Measurements from ENCODE around the gene RGL3.

DNA sequence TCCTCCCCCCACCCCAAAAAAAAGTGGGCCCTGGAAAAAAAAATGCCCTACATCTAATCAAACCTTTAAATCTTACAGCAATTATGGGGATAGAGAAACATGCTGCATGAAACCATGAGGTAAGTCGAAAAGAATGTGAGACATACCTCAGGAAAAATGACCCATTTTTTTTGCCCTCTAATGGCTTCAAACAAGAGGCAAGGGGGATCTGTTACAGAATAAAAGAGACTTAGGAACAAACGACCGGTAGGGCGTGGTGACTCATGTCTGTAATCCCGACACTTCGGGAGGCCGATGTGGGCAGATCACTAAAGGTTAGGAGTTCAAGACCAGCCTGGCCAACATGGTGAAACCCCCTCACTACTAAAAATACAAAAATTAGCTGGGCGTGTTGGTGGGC is 8.4 kb downstream of the RGL3 start:
- TF ChIP-seq POLR2AphosphoS5 (IDR thresholded peaks at IDR 0.05) (no peak), POLR2A (IDR thresholded peaks at IDR 0.05) (no peak)
- TF ChIP-seq, protein P1, sequence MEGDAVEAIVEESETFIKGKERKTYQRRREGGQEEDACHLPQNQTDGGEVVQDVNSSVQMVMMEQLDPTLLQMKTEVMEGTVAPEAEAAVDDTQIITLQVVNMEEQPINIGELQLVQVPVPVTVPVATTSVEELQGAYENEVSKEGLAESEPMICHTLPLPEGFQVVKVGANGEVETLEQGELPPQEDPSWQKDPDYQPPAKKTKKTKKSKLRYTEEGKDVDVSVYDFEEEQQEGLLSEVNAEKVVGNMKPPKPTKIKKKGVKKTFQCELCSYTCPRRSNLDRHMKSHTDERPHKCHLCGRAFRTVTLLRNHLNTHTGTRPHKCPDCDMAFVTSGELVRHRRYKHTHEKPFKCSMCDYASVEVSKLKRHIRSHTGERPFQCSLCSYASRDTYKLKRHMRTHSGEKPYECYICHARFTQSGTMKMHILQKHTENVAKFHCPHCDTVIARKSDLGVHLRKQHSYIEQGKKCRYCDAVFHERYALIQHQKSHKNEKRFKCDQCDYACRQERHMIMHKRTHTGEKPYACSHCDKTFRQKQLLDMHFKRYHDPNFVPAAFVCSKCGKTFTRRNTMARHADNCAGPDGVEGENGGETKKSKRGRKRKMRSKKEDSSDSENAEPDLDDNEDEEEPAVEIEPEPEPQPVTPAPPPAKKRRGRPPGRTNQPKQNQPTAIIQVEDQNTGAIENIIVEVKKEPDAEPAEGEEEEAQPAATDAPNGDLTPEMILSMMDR (IDR thresholded peaks at IDR 0.05 in 8 of 11, conservative IDR thresholded peaks at IDR 0.05 in 3 of 11), result no peak
